Loucy (cell line): Measurements from ENCODE around the gene ELL.
A peak's percentile ranks its signal among the peaks of the same experiment; 100 is the strongest.

ENCODE experiments used
- H2AFZ ChIP-seq: fragments of 200-600 bp; sonication (generic); 2 replicates; pipeline ENCODE4 v1.6.0; 2016; ENCODE audit warnings: antibody characterized with exemption, mild to moderate bottlenecking, low read length, moderate library complexity
- H3F3A ChIP-seq: fragments of 200-600 bp; 2 replicates; pipeline ENCODE4 v1.6.0; 2016; ENCODE audit warnings: antibody characterized with exemption, low read depth, mild to moderate bottlenecking
- H3K27me3 ChIP-seq: fragments of 200-600 bp; sonication (generic); 2 replicates; pipeline ENCODE4 v1.6.1; 2014; ENCODE audit warnings: low read length, mild to moderate bottlenecking; ENCODE audit not compliant: insufficient read depth, poor library complexity, severe bottlenecking
- H3K36me3 ChIP-seq: fragments of 200-600 bp; sonication (generic); 2 replicates; pipeline ENCODE4 v1.6.1; 2016; ENCODE audit warnings: low read length; ENCODE audit not compliant: insufficient read depth
- H3K4me1 ChIP-seq: fragments of 200-600 bp; sonication (generic); 2 replicates; pipeline ENCODE4 v1.5.1; 2014; ENCODE audit warnings: low read length, mild to moderate bottlenecking; ENCODE audit not compliant: insufficient read depth, poor library complexity, severe bottlenecking
- H3K4me2 ChIP-seq: fragments of 200-600 bp; sonication (generic); 2 replicates; pipeline ENCODE4 v1.6.0; 2014; ENCODE audit warnings: antibody characterized with exemption, low read length, low read depth, mild to moderate bottlenecking; ENCODE audit not compliant: poor library complexity, severe bottlenecking
- H3K4me3 ChIP-seq: fragments of 200-600 bp; sonication (generic); 2 replicates; pipeline ENCODE4 v1.5.1; 2014; ENCODE audit warnings: low read length, mild to moderate bottlenecking, mixed read lengths; ENCODE audit not compliant: poor library complexity, severe bottlenecking
- H3K79me2 ChIP-seq: fragments of 200-600 bp; sonication (generic); 2 replicates; pipeline ENCODE4 v1.6.1; 2014; ENCODE audit warnings: low read length; ENCODE audit not compliant: insufficient read depth
- H3K9ac ChIP-seq: fragments of 200-600 bp; sonication (generic); 2 replicates; pipeline ENCODE4 v1.6.0; 2014; ENCODE audit warnings: mild to moderate bottlenecking, low read depth, low read length, moderate library complexity; ENCODE audit not compliant: poor library complexity, severe bottlenecking
- H3K9me2 ChIP-seq: fragments of 200-600 bp; sonication (generic); replicated peaks from 2 replicates; pipeline ENCODE4 v1.6.1; 2016; ENCODE audit warnings: low read depth, low read length, mixed read lengths
- H3K9me3 ChIP-seq: fragments of 200-600 bp; sonication (generic); 2 replicates; pipeline ENCODE4 v1.6.1; 2014; ENCODE audit warnings: mild to moderate bottlenecking, antibody characterized with exemption, low read length, low read depth; ENCODE audit not compliant: insufficient read depth
- H4K20me1 ChIP-seq: fragments of 200-600 bp; sonication (generic); 2 replicates; pipeline ENCODE4 v1.6.0; 2014; ENCODE audit warnings: antibody characterized with exemption, low read length, mild to moderate bottlenecking; ENCODE audit not compliant: insufficient read depth, poor library complexity, severe bottlenecking
- EZH2phosphoT487 ChIP-seq: fragments of 200-600 bp; IDR thresholded peaks from 2 replicates; pipeline ENCODE4 v1.6.1; 2018; ENCODE audit warnings: antibody characterized with exemption, mild to moderate bottlenecking, moderate library complexity, borderline replicate concordance
- TF ChIP-seq, protein P1 (sequence below): fragments of 200-600 bp; sonication (generic); conservative IDR thresholded peaks from 2 replicates; pipeline ENCODE4 v1.5.1; 2014; ENCODE audit warnings: mild to moderate bottlenecking, antibody characterized with exemption, low read length

Gene ELL

DNA sequence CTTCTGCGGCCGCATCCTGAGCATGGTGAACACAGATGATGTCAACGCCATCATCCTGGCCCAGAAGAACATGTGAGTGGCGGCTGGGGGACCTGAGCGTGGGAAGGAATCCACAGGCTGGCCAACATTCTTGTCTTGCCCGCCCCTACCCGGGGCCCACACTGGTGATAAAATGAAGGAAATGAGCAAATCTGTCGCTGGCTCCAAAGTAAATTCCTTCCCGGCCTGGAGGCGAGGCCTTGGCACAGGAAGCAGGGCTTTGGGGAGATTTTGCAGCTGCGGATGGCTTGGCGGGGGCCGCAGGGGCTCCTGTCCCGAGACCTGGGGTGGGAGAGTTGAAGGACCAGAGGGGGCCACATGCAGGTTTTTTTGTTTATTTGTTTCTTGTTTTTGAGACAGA lies 40.2 kb upstream of the ELL start:
- H3K36me3 ChIP-seq, result peaks cover 24% of the 10 kb centered on the region; the same call in 1 of the 2 replicates
- H3K9me3 ChIP-seq, result no peaks in the 10 kb centered on the region
- H3K9me2 ChIP-seq, result no peaks in the 10 kb centered on the region
- peaks cover 4% of the 10 kb centered on the region; the same call in 1 of the 2 replicates for H3F3A ChIP-seq
- no peak overlapping the region for H3K4me2 ChIP-seq
- H4K20me1 ChIP-seq, result peaks cover 9% of the 10 kb centered on the region
- H3K9ac ChIP-seq, result no peak overlapping the region
- no peak overlapping the region for H3K4me3 ChIP-seq
- H2AFZ ChIP-seq, result no peak overlapping the region
- TF ChIP-seq, protein P1, sequence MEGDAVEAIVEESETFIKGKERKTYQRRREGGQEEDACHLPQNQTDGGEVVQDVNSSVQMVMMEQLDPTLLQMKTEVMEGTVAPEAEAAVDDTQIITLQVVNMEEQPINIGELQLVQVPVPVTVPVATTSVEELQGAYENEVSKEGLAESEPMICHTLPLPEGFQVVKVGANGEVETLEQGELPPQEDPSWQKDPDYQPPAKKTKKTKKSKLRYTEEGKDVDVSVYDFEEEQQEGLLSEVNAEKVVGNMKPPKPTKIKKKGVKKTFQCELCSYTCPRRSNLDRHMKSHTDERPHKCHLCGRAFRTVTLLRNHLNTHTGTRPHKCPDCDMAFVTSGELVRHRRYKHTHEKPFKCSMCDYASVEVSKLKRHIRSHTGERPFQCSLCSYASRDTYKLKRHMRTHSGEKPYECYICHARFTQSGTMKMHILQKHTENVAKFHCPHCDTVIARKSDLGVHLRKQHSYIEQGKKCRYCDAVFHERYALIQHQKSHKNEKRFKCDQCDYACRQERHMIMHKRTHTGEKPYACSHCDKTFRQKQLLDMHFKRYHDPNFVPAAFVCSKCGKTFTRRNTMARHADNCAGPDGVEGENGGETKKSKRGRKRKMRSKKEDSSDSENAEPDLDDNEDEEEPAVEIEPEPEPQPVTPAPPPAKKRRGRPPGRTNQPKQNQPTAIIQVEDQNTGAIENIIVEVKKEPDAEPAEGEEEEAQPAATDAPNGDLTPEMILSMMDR, result no peak
- TF ChIP-seq EZH2phosphoT487, result no peak
- H3K27me3 ChIP-seq, result no peaks in the 10 kb centered on the region
- H3K4me1 ChIP-seq, result peaks cover 17% of the 10 kb centered on the region
- peaks cover 33% of the 10 kb centered on the region for H3K79me2 ChIP-seq

DNA sequence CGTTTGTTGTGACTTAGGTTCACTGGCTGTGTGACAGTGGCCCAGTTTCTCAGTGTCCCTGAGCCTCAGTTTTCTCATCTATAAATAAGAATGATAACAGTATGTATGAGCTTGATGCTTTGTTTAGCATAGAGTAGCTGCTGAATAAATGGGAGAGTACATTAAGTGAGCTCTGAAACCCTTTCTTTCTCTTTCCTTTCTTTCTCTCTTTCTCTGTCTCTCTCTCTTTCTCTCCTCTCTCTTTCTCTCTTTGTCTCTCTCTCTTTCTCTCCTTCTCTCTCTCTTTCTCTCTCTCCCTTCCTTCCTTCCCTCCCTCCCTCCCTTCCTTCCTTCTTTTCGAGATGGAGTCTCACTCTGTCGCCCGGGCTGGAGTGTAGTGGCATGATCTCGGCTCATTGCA lies 37.8 kb upstream of the ELL start:
- Histone ChIP-seq H2AFZ (no peak overlapping the region), H3K9me3 (no peaks in the 10 kb centered on the region), H3K4me3 (peak overlapping the region; percentile 99), H4K20me1 (peaks cover 9% of the 10 kb centered on the region), H3K79me2 (peaks cover 33% of the 10 kb centered on the region), H3K4me1 (peaks cover 17% of the 10 kb centered on the region), H3K36me3 (peaks cover 12% of the 10 kb centered on the region; the same call in 1 of the 2 replicates), H3F3A (peaks cover 4% of the 10 kb centered on the region; the same call in 1 of the 2 replicates), H3K9ac (peak overlapping the region; percentile 100), H3K27me3 (no peaks in the 10 kb centered on the region), H3K9me2 (no peaks in the 10 kb centered on the region), H3K4me2 (peak overlapping the region; percentile 99)
- no peak for TF ChIP-seq EZH2phosphoT487
- TF ChIP-seq, protein P1, result no peak

DNA sequence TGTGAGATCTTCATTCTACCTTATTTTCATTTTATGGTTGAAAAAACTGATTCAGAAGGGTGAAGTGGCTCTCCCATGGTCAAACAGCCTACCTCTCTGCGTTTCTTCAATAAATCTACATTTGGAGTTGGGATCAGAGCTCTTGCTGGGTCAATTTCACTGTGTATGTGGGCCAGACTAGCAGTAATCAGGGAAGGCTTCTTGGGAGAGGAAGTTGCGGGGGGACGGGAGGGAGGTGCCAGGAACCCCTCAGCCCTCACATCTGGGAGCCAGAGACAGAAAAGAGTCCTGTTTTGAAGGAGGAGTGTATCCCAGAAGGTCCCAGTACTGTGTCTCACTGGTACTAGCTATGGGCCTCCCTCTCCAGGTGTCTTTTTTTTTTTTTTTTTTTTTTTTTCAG lies 36.7 kb upstream of the ELL start:
- Histone ChIP-seq H3K4me2 (peak overlapping the region; percentile 99), H3F3A (peaks cover 4% of the 10 kb centered on the region; the same call in 1 of the 2 replicates), H3K9me3 (no peaks in the 10 kb centered on the region), H4K20me1 (peaks cover 9% of the 10 kb centered on the region), H3K9me2 (no peaks in the 10 kb centered on the region), H3K79me2 (peaks cover 33% of the 10 kb centered on the region), H2AFZ (no peak overlapping the region), H3K9ac (peak overlapping the region; percentile 100), H3K27me3 (no peaks in the 10 kb centered on the region), H3K36me3 (peaks cover 9% of the 10 kb centered on the region; the same call in 1 of the 2 replicates), H3K4me1 (peaks cover 17% of the 10 kb centered on the region), H3K4me3 (peak overlapping the region; percentile 99)
- TF ChIP-seq, protein P1, result no peak
- TF ChIP-seq EZH2phosphoT487, result no peak
